CD8-positive, alpha-beta memory T cell (primary cell): ENCODE measurements around the gene MAP3K7. TPM values are rescaled to one million over a fixed set of nuclear protein-coding genes. Genes with fewer than 3 reads are reported as not detected.

ENCODE experiments used
- CTCF ChIA-PET: fragments of 350-600 bp; sonication (Branson Sonifier 250); formaldehyde crosslinking; loops from one replicate; lab custom pipeline; 2021; ENCODE audit warnings: antibody characterized with exemption; lab: Charles Lee
- POLR2A ChIA-PET: fragments of 350-600 bp; sonication (Branson Sonifier 250); formaldehyde crosslinking; loops from one replicate; lab custom pipeline; 2021; ENCODE audit warnings: antibody characterized with exemption; lab: Charles Lee
- DNase-seq, 5 donors: peaks; one replicate each; pipeline versions ENCODE4 v3.0.0 to v3.0.0-alpha.2; 2020 to 2022; ENCODE audit warnings: mixed read lengths in 1 of 5
- H3K27ac ChIP-seq: one replicate; pipeline ENCODE4 v1.7.0; 2013; ENCODE audit warnings: low read depth, mild to moderate bottlenecking, low read length, moderate library complexity
- H3K27me3 ChIP-seq: 2 replicates; pipeline ENCODE4 v1.7.0; 2013; ENCODE audit warnings: low read length, mild to moderate bottlenecking; ENCODE audit not compliant: insufficient read depth, poor library complexity, severe bottlenecking
- H3K36me3 ChIP-seq: 2 replicates; pipeline ENCODE4 v1.7.0; 2013; ENCODE audit warnings: mild to moderate bottlenecking, low read length, moderate library complexity; ENCODE audit not compliant: insufficient read depth
- H3K4me1 ChIP-seq: 2 replicates; pipeline ENCODE4 v1.7.0; 2013; ENCODE audit warnings: mild to moderate bottlenecking, low read length, moderate library complexity; ENCODE audit not compliant: insufficient read depth
- H3K4me3 ChIP-seq: 2 replicates; pipeline ENCODE4 v1.7.0; 2013; ENCODE audit warnings: mild to moderate bottlenecking, low read length
- H3K9me3 ChIP-seq: 2 replicates; pipeline ENCODE4 v1.7.0; 2013; ENCODE audit warnings: mild to moderate bottlenecking, low read length
- H3K27ac Mint-ChIP-seq, 8 donors: one replicate each; pipeline ENCODE4 v1.8.0; 2020 to 2021; ENCODE audit warnings: mixed read lengths in 8 of 8, mild to moderate bottlenecking in 6 of 8, inconsistent platforms in 3 of 8, moderate library complexity in 3 of 8
- H3K27me3 Mint-ChIP-seq, 2 donors: one replicate each; pipeline ENCODE4 v1.8.0; 2020 to 2021; ENCODE audit warnings: mixed read lengths in 2 of 2, mild to moderate bottlenecking in 1 of 2, moderate library complexity in 1 of 2
- H3K36me3 Mint-ChIP-seq, 3 donors: one replicate each; pipeline ENCODE4 v1.8.0; 2020 to 2021; ENCODE audit warnings: mixed read lengths in 3 of 3, inconsistent platforms in 1 of 3, mild to moderate bottlenecking in 1 of 3
- H3K4me1 Mint-ChIP-seq, 3 donors: one replicate each; pipeline ENCODE4 v1.8.0; 2020 to 2021; ENCODE audit warnings: mixed read lengths in 3 of 3, inconsistent platforms in 1 of 3, mild to moderate bottlenecking in 1 of 3
- H3K4me3 Mint-ChIP-seq, 7 donors: one replicate each; pipeline ENCODE4 v1.8.0; 2020 to 2021; ENCODE audit warnings: mixed read lengths in 7 of 7, mild to moderate bottlenecking in 6 of 7, moderate library complexity in 4 of 7, inconsistent platforms in 2 of 7
- H3K9me3 Mint-ChIP-seq, 5 donors: one replicate each; pipeline ENCODE4 v1.8.0; 2020 to 2022; ENCODE audit warnings: mixed read lengths in 5 of 5, mild to moderate bottlenecking in 3 of 5, moderate library complexity in 2 of 5, inconsistent platforms in 1 of 5
- polyA plus RNA-seq: library from polyadenylated mRNA; unstranded; fragments of 300-500 nt; fragmentation: Illumina TruSeq; gene quantifications from one replicate; pipeline ENCODE4 v1.2.3, GENCODE V29; 2021
- total RNA-seq, 2 experiments: library from RNA; stranded (reverse); gene quantifications; one replicate each; pipeline ENCODE4 v1.2.3, GENCODE V29; 2021

MAP3K7 gene
- total and polyA plus RNA-seq, 3 experiments from 2014 or later, result 20.8 to 24.8 (median 23.7) TPM

- Mint-ChIP-seq H3K4me1 (no peaks in the 10 kb centered on the region), H3K27ac (no peak overlapping the region), H3K36me3 (peaks cover 0 to 5% (median 0%) of the 10 kb centered on the region in 3 donors), H3K27me3 (peaks cover 8 to 44% of the 10 kb centered on the region in 2 donors), H3K4me3 (no peak overlapping the region), H3K9me3 (no peaks in the 10 kb centered on the region)
- H3K27me3 ChIP-seq, result no peaks in the 10 kb centered on the region
- H3K9me3 ChIP-seq, result no peaks in the 10 kb centered on the region
- no peak for DNase-seq
- H3K36me3 ChIP-seq, result no peaks in the 10 kb centered on the region
- POLR2A ChIA-PET, result no interaction called here
- no peak overlapping the region for H3K4me3 ChIP-seq
- no peaks in the 10 kb centered on the region for H3K4me1 ChIP-seq
- CTCF ChIA-PET, result no interaction called here
- no peak overlapping the region for H3K27ac ChIP-seq
Measured at GRCh38 chr6:90495216-90495817, 91.6 kb downstream of the MAP3K7 start.

GRCh38 chr6:90494067-90494780 lies 92.6 kb downstream of the MAP3K7 start:
- H3K4me1 Mint-ChIP-seq, result no peaks in the 10 kb centered on the region
- Histone ChIP-seq H3K36me3 (no peaks in the 10 kb centered on the region), H3K27ac (no peak overlapping the region), H3K9me3 (no peaks in the 10 kb centered on the region), H3K4me3 (no peak overlapping the region), H3K27me3 (no peaks in the 10 kb centered on the region), H3K4me1 (no peaks in the 10 kb centered on the region)
- no peak overlapping the region for H3K4me3 Mint-ChIP-seq
- peaks cover 13 to 54% of the 10 kb centered on the region in 2 donors for H3K27me3 Mint-ChIP-seq
- POLR2A ChIA-PET, result no interaction called here
- CTCF ChIA-PET, result interaction anchor here (3.0 kb wide), 1 partner anchor 14 kb away, joined by 16 read pairs; no protein-coding TSS in a partner anchor
- no peak for DNase-seq
- peaks cover 0 to 5% (median 0%) of the 10 kb centered on the region in 3 donors for H3K36me3 Mint-ChIP-seq
- no peak overlapping the region for H3K27ac Mint-ChIP-seq
- H3K9me3 Mint-ChIP-seq, result no peaks in the 10 kb centered on the region

GRCh38 chr6:90493332-90493731 lies 93.5 kb downstream of the MAP3K7 start:
- no peak overlapping the region for H3K27ac ChIP-seq
- Mint-ChIP-seq H3K27me3 (peaks cover 10 to 58% of the 10 kb centered on the region in 2 donors), H3K9me3 (no peaks in the 10 kb centered on the region), H3K4me1 (no peaks in the 10 kb centered on the region), H3K4me3 (no peak overlapping the region), H3K36me3 (peaks cover 0 to 8% (median 0%) of the 10 kb centered on the region in 3 donors), H3K27ac (no peak overlapping the region)
- H3K4me3 ChIP-seq, result no peak overlapping the region
- no peaks in the 10 kb centered on the region for H3K9me3 ChIP-seq
- no peak for DNase-seq
- ChIA-PET CTCF (interaction anchor here (3.0 kb wide), 1 partner anchor 14 kb away, joined by 16 read pairs; no protein-coding TSS in a partner anchor), POLR2A (no interaction called here)
- no peaks in the 10 kb centered on the region for H3K4me1 ChIP-seq
- no peaks in the 10 kb centered on the region for H3K36me3 ChIP-seq
- H3K27me3 ChIP-seq, result no peaks in the 10 kb centered on the region

- H3K9me3 Mint-ChIP-seq, result no peaks in the 10 kb centered on the region
- H3K27me3 Mint-ChIP-seq, result peaks cover 10 to 63% of the 10 kb centered on the region in 2 donors
- H3K4me1 ChIP-seq, result no peaks in the 10 kb centered on the region
Measured at GRCh38 chr6:90492798-90493197, 94.1 kb downstream of the MAP3K7 start.

GRCh38 chr6:90492369-90492768 lies 94.5 kb downstream of the MAP3K7 start:
- Mint-ChIP-seq H3K27ac (no peak overlapping the region), H3K27me3 (peaks cover 9 to 65% of the 10 kb centered on the region in 2 donors), H3K4me1 (no peaks in the 10 kb centered on the region), H3K9me3 (no peaks in the 10 kb centered on the region), H3K36me3 (peaks cover 0 to 8% (median 0%) of the 10 kb centered on the region in 3 donors), H3K4me3 (no peak overlapping the region)
- no peak overlapping the region for H3K27ac ChIP-seq
- no peak overlapping the region for H3K4me3 ChIP-seq
- POLR2A ChIA-PET, result no interaction called here
- H3K4me1 ChIP-seq, result no peaks in the 10 kb centered on the region
- no peaks in the 10 kb centered on the region for H3K36me3 ChIP-seq
- H3K9me3 ChIP-seq, result no peaks in the 10 kb centered on the region
- no peak for DNase-seq
- CTCF ChIA-PET, result interaction anchor here (3.0 kb wide), 1 partner anchor 13 kb away, joined by 16 read pairs; no protein-coding TSS in a partner anchor
- H3K27me3 ChIP-seq, result no peaks in the 10 kb centered on the region

More at GRCh38 chr6:90492798-90493197, 94.1 kb downstream of the MAP3K7 start:
- Histone ChIP-seq H3K27me3 (no peaks in the 10 kb centered on the region), H3K36me3 (no peaks in the 10 kb centered on the region), H3K27ac (no peak overlapping the region), H3K9me3 (no peaks in the 10 kb centered on the region), H3K4me3 (no peak overlapping the region)
- POLR2A ChIA-PET, result no interaction called here
- CTCF ChIA-PET, result interaction anchor here (3.0 kb wide), 1 partner anchor 13 kb away, joined by 16 read pairs; no protein-coding TSS in a partner anchor
- no peak for DNase-seq
- Mint-ChIP-seq H3K27ac (no peak overlapping the region), H3K36me3 (peaks cover 0 to 8% (median 0%) of the 10 kb centered on the region in 3 donors), H3K4me3 (no peak overlapping the region), H3K4me1 (no peaks in the 10 kb centered on the region)

GRCh38 chr6:90490030-90490716 lies 96.7 kb downstream of the MAP3K7 start:
- Mint-ChIP-seq H3K9me3 (peaks cover 0 to 2% (median 1%) of the 10 kb centered on the region in 5 donors), H3K4me1 (no peaks in the 10 kb centered on the region), H3K36me3 (peaks cover 0 to 8% (median 1%) of the 10 kb centered on the region in 3 donors), H3K4me3 (no peak overlapping the region), H3K27me3 (peaks cover 9 to 62% of the 10 kb centered on the region in 2 donors), H3K27ac (no peak overlapping the region)
- Histone ChIP-seq H3K4me3 (no peak overlapping the region), H3K9me3 (no peaks in the 10 kb centered on the region), H3K4me1 (no peaks in the 10 kb centered on the region), H3K36me3 (no peaks in the 10 kb centered on the region), H3K27ac (no peak overlapping the region), H3K27me3 (no peaks in the 10 kb centered on the region)
- POLR2A ChIA-PET, result no interaction called here
- no peak for DNase-seq
- CTCF ChIA-PET, result interaction anchor here (1.1 to 1.5 kb wide), 3 partner anchors 11 to 550 kb away, joined by 3 to 5 read pairs (median 5); no protein-coding TSS in a partner anchor

- no peak overlapping the region for H3K27ac ChIP-seq
- H3K4me1 ChIP-seq, result no peaks in the 10 kb centered on the region
- no peak overlapping the region for H3K4me3 Mint-ChIP-seq
- H3K9me3 ChIP-seq, result no peaks in the 10 kb centered on the region
- peaks cover 0 to 8% (median 1%) of the 10 kb centered on the region in 3 donors for H3K36me3 Mint-ChIP-seq
- H3K27me3 Mint-ChIP-seq, result peaks cover 7 to 52% of the 10 kb centered on the region in 2 donors
- H3K4me1 Mint-ChIP-seq, result no peaks in the 10 kb centered on the region
- ChIA-PET POLR2A (no interaction called here), CTCF (interaction anchor here (0.6 kb wide), 1 partner anchor 548 kb away, joined by 4 read pairs; no protein-coding TSS in a partner anchor)
- H3K36me3 ChIP-seq, result no peaks in the 10 kb centered on the region
- H3K4me3 ChIP-seq, result no peak overlapping the region
- H3K9me3 Mint-ChIP-seq, result peaks cover 0 to 2% (median 1%) of the 10 kb centered on the region in 5 donors
- DNase-seq, result no peak
- no peak overlapping the region for H3K27ac Mint-ChIP-seq
- H3K27me3 ChIP-seq, result no peaks in the 10 kb centered on the region
Measured at GRCh38 chr6:90488816-90489215, 98.1 kb downstream of the MAP3K7 start.
